ENCODE data around the gene COL4A2.

DNA sequence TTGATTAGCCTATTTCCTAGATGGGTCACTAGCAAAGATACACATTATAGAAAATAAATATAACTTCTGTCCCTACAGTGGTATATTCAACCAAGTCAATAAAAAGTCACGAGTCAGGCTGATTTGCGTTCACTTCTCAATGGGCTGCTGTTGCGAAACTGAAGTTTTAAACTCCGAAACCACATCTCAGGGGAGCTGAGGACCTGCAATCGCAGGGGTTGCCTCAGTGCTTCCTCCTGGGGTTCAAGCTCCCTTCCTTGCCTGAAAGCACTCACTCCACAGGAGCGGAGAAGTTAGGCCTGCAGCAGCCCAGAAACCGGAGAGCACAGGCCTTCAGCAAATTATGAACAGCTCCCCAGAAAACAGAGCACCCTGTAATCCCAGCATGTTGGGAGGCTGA lies 214.9 kb downstream of the COL4A2 start:
- TF ChIP-seq, protein P1, sequence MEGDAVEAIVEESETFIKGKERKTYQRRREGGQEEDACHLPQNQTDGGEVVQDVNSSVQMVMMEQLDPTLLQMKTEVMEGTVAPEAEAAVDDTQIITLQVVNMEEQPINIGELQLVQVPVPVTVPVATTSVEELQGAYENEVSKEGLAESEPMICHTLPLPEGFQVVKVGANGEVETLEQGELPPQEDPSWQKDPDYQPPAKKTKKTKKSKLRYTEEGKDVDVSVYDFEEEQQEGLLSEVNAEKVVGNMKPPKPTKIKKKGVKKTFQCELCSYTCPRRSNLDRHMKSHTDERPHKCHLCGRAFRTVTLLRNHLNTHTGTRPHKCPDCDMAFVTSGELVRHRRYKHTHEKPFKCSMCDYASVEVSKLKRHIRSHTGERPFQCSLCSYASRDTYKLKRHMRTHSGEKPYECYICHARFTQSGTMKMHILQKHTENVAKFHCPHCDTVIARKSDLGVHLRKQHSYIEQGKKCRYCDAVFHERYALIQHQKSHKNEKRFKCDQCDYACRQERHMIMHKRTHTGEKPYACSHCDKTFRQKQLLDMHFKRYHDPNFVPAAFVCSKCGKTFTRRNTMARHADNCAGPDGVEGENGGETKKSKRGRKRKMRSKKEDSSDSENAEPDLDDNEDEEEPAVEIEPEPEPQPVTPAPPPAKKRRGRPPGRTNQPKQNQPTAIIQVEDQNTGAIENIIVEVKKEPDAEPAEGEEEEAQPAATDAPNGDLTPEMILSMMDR (IDR thresholded peaks at IDR 0.05) = no peak
- no peak for TF ChIP-seq POLR2A (IDR thresholded peaks at IDR 0.05)
